Astrocyte of the cerebellum (primary cell): ENCODE results near the gene ASH1L.

ENCODE experiments used
- DNase-seq: peaks from one replicate; pipeline ENCODE4 v3.0.0-alpha.2; 2011; ENCODE audit warnings: low read depth
- H3K4me3 ChIP-seq: 2 replicates; pipeline ENCODE4 v1.5.1; 2011; ENCODE audit warnings: mild to moderate bottlenecking, low read depth, low read length, moderate library complexity
- CTCF ChIP-seq: IDR thresholded peaks from 2 replicates; pipeline ENCODE4 v1.5.1; 2012; ENCODE audit warnings: low read length, low read depth, moderate library complexity, mild to moderate bottlenecking; ENCODE audit errors: missing control alignments
- in situ Hi-C: cut with HindIII; loops from 2 replicates; pipeline ENCODE4 v1.10.0; 2017; ENCODE audit warnings: low sequenced_read_pairs

The ASH1L gene

GRCh38 chr1:155313261-155313660 lies 249.3 kb downstream of the ASH1L start:
- in situ Hi-C loops = no loop called here
- no peak for DNase-seq
- no peak overlapping the region for H3K4me3 ChIP-seq
- TF ChIP-seq CTCF = no peak

- TF ChIP-seq CTCF = no peak
- no peak for DNase-seq
- in situ Hi-C loops = no loop called here
- H3K4me3 ChIP-seq = peak overlapping the region; percentile 69
Observed at GRCh38 chr1:155309423-155310021, 253.1 kb downstream of the ASH1L start.

GRCh38 chr1:155308493-155309422 lies 253.8 kb downstream of the ASH1L start, which contains the start of gene FDPS:
FDPS (plus strand) TSS chr1:155308866; CDS start chr1:155309790, 924 bp downstream.
- peak; percentile 97 for DNase-seq
- H3K4me3 ChIP-seq = peak within 1 kb of the TSS; percentile 69
- in situ Hi-C loops = no loop called here
- no peak for TF ChIP-seq CTCF

GRCh38 chr1:155307247-155307740 lies 255.3 kb downstream of the ASH1L start:
- H3K4me3 ChIP-seq = no peak overlapping the region
- TF ChIP-seq CTCF = peak; percentile 27
- no peak for DNase-seq
- in situ Hi-C loops = no loop called here

- in situ Hi-C loops = no loop called here
- no peak overlapping the region for H3K4me3 ChIP-seq
- DNase-seq = no peak
- no peak for TF ChIP-seq CTCF
Observed at GRCh38 chr1:155305881-155306391, 256.7 kb downstream of the ASH1L start.

- no peak for TF ChIP-seq CTCF
- DNase-seq = no peak
- in situ Hi-C loops = no loop called here
- H3K4me3 ChIP-seq = no peak overlapping the region
Observed at GRCh38 chr1:155304558-155305063, 258.0 kb downstream of the ASH1L start.
